Activated gamma-delta T cell treated with anti-CD3 and anti-CD28 coated beads, Interleukin-2, amount 50 U/mL, for 16 hours (primary cell): ENCODE results near the gene TMEM270.

Experiments used
- DNase-seq: peaks from one replicate; pipeline ENCODE4 v3.0.0-alpha.2; 2020; ENCODE audit warnings: low read depth

The TMEM270 gene

DNA sequence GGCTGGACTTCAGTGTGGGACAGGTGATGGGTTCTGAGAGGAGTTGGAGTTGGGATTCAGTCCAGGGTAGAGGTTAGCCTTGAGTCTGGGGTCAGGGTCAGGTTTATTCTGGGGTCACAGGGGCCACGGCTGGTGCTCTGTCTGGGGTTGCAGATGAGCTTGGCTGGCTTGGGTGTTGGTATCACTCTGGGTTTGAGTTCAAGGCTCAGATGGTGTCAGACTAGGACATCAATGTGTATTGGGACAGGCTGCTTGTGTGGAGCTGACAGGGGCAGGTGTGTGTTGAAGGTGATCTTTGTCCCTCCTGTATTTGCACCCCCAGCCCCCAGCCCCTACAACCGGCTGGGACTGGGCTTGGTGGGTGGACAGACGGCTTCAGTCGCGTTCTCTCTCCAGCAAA lies 26.8 kb downstream of the TMEM270 start:
- no peak for DNase-seq

DNA sequence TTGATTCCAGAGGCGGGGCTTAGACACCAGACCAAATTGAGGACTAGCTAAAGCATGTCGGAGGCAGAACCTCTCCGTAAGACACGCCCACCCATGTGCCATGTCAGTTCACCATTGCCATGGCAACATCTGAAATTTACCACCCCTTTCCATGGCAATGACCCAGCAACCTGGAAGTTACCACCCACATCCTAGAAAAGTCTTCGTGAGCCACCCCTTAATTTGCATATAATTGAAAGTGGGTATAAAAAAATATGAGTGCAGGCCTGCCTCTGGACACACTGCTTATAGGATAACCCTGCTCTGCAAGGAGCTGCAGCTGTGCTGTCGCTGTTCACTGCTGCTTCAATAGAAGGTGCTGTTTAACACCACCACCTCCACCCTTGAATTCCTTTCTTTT lies 28.0 kb downstream of the TMEM270 start:
- DNase-seq, result no peak

DNA sequence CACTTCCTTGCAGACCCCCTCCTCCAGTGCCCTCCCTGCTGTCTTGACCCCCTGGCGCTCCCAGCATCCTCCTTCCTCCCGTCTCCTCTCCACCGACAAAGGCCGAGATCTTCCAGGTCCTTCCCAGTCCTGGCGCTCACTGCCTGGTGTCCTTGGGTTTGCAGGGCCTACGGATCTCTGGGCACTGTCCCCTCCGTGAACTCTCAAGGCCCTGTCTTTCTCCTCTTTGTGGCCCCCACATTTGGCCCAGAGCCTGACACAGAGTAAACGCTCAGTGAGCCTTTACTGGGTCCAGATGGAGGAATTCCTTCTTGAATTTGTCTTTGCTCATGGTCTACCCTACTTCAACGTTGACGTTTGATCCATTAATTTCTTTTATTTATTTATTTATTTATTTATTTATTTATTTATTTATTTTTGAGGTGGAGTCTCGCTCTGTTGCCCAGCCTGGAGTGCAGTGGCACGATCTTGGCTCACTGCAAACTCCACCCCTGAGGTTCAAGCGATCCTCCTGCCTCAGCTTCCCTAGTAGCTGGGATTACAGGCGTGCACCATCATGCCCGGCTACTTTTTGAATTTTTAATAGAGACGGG lies 29.7 kb downstream of the TMEM270 start:
- DNase-seq, result no peak

DNA sequence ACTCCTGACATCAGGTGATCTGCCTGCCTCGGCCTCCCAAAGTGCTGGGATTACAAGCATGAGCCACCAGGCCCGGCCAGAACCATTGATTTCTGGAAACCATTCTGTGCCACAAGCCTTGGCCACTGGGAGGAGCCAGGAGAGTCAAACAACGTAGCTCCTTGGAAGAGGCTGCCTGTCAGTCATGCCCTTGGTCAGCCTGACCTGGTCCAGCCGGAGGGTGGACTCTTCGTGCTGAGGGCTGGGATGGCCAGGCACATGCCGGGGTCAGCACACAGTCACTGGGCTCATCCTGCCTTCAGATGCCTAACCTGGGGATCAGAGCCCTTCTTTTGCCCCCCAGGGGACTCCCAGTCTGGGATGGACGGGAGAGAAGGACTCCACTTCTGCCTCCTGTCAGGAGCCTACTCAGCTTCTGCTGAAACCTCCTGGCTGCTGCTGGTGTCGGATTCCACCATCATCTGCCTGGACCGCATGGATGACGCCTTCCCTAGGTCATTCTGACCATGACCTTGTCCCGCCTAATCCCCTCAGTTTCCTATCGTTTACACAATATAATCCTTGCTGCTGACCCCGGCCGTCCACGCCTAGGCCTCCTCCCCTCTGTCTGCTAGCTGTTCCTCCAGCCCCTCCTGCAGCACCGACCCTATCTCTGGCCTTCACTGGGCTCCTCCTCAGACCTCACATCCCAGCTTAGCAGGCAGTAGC lies 30.4 kb downstream of the TMEM270 start:
- DNase-seq, result no peak

DNA sequence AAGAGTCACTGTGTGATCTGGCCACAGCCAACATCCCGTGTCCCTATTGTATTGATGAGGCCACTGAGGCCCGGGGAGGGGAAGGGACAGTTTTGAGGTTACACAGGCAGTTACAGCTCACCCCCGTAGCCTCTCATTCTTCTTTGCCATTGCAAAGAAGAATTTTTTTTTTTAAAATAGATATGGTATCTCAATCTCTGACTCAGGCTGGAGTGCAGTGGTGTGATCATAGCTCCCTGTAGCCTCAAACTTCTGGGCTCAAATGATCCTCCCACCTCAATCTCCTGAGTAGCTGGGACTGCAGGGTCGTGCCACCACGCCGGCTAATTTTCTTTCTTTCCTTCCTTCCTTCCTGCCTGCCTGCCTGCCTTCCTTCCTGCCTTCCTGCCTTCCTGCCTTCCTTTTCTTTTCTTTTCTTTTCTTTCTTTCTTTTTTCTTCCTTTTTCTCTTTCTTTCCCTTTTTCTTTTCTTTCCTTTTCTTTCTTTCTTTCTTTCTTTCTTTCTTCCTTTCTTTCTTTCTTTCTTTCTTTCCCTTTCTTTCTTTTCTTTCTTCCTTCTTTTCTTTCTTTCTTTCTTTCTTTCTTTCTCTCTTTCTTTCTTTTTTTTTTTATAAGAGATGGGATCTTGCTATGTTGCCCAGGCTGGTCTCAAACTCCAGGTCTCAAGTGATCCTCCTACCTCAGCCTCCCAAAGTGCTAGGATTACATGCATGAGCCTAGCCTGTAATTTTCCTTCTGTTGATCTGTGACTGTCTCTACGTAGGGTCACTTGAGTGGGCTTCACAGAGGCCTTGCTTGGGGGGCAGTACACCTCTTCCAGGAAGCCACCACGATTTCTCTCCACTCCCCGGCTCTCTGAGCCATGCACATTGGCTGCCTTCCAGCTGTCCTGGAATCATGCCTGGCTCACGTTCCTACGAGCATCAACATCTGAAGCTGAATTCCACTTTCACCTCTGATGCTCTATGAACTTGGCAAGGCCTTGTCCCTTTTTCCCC lies 31.3 kb downstream of the TMEM270 start:
- DNase-seq, result no peak

DNA sequence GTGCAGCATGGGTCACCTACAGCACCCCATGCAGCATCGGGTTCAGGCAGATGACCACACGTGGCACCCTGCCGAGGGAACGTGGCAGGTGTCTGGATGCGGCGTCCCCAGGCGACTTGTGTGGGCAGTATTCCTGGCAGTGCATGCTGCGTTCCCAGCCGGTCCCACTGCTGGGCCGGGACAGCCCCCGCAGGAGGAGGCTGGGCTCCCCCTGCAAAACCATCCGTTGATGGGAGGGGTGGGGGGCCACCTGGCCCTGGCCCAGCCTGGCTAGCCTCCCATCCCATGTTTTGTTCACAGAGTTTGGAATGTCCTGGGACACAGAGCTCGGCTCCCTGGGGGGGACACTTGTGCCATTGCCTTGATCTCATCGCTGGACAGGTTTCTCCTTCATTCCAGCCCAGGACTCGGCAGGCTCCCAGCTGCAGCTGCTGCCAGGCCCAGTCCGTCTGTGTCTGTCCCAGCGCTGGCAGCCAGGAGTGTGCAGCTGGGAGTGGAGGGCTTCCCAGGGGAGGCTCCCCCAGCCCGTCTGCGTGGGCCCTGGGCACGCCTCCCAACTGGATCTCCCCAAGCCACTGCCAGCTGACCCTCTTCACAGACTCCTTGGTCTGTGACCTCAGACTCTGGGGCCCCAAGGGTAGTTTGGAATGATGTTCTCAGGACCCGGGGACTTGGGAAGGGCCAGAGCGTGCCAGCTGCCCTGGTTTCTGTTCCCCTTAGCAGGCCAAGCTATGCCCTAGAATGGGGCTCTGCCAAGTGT lies 32.6 kb downstream of the TMEM270 start:
- DNase-seq, result no peak

DNA sequence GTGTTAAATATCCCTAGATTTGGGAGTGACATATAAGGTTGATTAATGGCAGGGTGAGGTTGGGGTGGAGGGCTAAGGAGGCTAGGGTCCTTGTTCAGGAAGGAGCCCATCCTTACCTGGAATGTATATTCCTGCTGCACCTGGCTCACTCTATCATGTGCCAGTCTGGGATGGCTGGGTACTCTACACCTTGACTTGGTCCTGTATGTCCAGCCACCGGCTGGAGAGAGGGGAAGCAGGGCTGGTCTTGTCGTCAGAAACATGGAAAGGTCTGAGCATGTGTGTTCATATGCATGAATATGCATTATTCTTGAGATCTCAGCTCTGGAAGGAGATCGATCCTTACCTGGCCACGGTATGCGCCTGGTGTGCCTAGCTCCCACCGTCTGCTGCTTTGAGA lies 33.2 kb downstream of the TMEM270 start:
- no peak for DNase-seq

DNA sequence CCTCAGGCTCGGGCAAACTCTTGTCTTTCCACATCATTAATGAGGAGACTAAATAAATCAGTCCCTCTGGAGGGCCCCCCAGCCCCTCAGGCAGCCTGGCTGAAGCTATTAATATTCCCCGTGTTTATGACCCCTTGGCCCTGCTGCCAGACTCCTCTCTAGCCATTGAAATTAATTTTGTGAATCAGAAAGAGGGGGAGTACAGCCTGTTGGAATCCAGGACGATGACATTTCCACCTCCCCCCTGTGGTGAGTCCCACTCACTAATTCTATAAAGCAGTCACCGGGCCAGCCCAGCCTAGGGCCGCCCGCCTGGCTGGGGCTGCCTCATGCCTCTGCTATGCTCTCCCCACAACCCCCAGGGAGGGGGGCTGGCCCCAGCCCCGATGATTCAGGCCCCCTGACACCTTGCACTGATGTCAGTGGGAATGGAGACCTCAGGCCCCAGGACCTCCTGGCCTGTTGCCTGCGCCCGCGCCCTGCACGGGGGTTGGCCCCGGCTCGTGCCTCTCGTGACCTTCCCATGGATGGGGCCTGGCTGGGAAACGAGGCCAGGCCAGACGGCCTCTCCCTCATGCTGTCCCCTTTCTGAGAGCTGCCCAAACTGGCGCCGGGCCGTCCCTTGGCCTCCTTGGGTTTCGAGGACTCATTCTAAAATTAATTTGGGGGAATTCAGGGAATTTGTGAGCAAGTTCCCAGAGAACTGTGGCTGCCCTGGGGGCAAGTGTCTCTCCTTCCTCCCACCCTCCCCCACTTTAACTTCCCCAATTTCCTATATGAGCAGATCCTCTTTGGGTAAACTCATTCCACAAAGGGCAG lies 34.0 kb downstream of the TMEM270 start:
- no peak for DNase-seq

DNA sequence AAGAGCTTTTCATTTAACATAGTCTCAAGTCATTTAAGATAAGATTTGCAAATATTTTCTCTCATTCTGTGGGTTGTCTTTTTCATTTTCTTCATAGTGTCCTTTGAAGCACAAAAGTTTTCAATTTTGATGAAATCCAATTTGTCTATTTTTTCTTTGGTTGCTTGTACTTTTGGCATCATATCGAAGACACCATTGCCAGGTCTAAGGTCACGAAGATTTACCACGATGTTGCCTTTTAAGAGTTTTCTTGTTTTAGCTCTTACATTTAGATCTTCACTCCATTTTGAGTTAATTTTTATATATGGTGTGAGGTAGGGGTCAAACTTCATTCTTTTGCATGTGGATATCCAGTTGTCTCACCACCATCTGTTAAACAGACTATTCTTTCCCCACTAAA lies 34.7 kb downstream of the TMEM270 start:
- no peak for DNase-seq

DNA sequence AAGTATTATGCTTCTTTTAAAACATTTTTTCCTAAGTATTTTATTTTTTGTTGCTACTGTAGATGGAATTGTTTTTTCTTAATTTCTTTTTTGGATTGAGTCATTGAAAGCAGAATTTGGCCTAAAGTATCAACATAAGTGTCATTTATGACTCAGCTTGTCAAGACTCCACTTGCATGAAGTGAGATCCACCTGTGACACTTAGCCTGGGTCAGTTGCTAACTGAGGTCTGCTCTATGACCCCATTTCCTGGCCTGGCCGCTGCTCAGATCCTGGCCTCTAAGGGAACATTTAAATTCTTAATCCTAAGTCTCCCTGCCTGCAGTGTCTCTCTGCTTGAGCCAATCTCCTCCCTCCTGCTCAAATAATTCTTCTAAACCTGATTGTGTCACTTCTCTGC lies 35.5 kb downstream of the TMEM270 start:
- DNase-seq, result no peak

DNA sequence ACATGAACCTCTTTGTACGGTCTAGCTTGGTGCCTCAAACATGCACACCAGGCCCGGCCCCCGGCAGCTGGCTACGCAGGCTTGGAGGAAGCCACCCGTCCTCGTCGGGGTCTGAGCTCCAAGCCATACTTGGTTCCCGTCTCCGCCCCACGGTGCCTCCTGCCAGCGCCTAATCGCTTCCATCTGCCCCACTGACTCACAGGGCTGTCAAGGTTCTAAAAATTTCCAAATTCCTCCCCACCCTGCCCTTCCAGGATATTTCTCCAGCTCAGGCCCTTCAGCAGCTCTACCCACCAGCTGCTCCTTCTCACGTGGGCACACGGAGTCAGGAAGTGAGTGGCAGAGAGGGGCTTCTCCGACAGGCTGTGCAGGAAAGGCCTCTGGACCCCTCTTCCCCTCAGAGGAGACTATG lies 38.8 kb downstream of the TMEM270 start:
- DNase-seq, result no peak

DNA sequence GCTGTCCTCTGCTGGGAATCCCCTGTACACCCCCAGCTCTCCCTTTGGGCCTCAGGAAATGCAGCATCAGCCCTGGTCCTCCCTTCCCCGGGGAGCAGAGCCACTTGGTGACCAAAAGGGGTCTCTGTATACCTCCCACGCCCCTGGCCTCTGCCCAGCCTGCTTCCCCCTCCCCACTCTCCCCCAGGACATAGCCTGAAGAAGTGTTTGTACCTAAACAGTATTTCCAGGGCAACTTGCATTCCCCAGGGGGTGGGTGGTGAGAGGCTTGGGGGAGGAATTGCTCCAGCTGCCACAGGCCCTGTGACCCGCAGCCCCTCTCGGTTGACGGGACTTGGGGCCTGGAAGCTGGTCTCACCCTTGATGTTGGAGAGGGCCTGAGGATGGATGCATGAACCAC lies 39.3 kb downstream of the TMEM270 start:
- DNase-seq, result no peak

DNA sequence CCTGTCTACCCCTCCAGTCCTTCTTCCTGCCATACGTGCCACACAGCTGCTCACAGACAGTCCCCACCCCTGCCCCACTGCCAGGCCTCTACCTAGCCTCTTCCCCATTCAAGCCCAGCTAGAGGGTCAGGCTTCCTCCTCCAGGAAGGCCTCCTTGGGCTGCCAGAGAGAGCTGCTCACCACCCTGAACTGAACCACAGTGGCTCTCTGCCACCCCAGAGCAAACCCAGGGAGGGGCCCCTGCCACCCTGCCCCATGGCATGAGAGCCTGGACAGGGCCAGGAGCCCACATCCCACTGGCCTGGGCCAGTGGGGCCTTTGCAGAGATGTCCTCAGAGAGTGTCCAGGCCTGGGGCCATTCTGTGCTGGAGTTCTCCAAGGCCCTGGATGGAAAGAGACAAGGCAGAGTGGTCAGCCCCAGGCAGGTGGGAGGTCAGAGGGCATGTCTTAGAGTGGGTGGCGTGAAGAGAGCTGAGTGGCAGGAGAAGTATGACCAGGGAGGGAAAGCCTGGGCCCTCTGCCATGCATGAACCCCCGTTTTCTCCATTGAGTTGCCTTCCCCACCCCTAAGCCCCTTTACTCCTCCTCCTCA lies 40.4 kb downstream of the TMEM270 start:
- DNase-seq, result no peak

DNA sequence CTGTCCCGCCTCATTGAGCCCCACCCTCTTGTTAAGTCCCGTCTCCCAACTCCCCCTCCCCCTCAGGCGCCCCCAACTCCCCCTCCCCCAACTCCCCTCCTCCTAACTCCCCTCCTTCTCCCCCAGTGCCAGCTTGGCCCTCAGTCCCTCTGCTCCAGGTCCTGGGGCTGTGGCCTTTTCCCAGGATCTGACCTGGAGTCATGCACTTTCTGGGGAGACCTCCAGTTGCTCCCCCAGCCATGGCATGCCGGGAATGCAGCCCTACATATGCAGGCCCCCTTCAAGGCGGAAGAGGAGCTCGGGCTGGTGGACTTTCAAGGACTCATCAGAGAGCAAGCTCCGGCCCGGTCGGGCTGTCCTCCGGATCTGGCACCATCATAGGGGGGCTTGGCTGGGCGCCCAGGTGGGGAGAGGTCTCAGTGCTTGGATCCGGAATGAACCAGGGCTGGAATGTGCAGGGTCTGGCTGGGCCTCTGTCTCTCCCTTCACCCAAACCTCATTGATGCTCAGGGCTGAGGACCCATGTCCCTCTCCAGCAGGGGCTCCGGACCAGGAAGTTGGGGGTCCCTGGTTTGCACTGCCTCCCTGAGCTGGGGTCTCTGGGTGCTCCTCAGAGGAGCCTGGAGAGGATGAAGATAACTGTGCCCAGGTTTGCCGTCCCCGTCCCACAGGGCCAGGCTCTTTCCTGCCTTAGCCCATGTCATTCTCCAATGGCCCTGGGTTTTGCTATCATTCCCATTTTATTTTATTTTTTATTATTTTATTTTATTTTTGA lies 41.1 kb downstream of the TMEM270 start:
- no peak for DNase-seq

DNA sequence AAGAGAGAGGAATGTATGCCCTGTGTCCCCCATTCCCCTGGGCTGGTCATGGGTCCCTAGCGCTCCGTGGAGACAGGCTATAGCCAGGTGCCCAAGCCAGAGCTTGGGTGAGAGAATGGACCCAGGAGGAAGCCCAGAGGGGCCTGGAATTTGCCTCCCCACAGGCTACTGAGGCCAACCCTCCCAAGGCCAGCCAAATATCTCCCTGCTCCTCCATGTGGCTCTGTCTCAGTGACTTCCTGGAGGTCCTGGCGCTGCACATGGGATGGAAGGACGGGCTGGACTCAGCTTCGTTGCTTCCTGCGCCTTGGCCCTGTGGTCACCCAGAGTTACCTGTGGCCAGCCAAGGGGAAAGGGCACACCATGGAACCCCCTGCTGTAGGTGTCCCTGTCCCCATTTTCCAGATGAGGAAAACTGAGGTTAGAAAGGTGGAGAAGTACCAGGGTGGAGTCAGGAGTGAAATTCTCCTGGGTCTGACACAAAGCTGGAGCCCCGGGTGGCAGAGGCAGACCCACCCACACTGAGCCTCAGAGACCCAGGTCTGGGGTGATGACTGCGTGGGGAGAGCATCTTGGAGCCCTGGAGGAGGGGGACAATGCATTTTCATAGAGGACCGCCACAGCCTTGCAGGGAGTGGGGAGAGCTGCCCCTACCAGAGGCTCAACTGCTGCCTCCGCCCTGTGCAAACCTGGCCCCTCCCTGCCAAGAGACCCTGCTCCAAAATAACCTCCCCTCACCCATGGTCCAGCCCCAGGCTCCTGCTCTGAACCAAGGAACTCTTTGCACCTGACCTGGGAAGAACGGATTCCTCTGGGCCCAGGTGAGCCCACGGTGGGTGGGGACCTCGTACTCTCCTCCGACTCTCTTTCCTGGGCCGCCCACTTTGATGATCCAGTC lies 42.6 kb downstream of the TMEM270 start:
- no peak for DNase-seq

DNA sequence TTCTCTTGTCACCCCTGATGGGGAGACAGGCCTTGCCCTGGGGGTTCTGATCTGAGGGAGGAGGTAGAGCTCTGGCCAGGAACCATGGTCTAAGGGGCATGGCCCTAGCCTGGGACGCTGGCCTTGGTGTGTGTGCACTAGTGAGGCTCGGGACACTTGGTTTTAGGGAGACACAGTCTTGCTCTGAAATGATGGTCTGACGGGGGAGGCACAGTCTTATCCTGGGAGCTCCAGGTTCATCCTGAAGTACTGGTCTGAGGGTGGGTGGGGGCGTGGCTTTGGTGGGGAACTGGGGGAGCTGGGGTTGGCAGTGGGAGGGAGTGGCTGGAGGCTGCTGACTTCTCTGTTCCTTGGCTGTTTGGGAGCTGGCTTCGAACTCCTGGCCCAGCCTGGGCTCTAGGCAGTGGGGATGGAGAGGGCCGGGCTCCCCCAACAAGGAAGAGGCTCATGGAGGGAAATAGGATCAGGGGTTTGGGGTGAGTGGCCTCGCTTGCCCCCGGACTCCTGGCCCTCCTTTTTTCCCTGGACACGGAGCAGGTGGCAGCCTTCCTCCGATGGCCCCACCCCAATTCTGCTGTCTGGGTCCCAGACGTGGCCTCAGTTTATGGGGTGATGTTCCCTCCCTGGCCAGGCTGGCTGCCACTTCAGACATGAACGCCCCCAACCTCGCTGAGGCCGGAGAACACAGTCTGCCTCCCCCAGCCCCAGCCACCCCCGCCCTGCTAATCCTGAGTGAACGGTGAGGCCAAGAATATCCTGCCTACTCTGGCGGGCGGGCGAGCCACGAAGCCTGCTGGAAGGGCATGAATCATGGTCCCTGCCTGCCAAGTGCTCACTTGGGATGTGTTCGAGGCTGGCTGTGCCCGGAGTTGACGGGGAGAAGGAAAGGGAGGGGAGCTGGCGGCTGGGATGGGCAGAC lies 43.5 kb downstream of the TMEM270 start:
- DNase-seq, result no peak

DNA sequence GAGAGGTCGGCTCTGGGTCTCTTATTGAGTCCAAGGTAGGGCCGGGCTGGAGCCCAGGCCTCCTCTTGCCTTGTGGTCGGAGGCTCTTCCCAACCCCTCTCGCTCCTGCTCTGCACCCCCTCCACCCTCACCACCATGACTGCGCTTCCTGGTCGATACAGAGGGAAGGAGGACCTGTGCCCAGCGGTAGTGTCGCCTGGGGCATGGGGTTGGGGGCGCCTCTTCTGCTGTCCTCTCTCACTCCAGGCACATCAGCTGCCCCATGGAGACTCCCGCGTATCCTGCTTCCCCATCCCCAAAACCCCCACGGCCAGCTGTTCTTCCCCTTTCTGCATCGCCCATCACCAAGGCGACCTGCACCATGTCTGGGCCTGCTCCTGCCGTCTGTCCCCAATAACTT lies 44.4 kb downstream of the TMEM270 start:
- DNase-seq, result no peak

DNA sequence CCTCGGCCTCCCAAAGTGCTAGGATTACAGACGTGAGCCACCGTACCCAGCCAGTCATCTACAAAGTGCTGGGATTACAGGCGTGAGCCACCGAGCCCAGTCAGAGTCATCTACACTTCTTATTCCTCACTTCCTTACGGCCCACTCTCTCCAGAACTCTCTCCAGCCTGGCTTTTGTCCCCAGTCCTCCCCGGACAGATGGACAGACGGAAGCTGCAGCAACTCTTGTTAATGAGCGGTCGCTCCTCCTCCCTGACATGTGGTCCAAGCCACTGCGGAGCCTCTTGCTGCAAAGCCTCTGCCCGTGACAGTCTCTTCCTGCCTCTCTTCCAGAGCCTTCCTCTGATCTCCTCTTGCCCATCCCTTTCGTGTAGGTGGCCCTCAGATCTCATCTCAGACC lies 45.9 kb downstream of the TMEM270 start:
- DNase-seq, result no peak
